GM23338 (cell line): ENCODE measurements around the gene MGLL. TPM values are rescaled to one million over a fixed set of nuclear protein-coding genes. Genes with fewer than 3 reads are reported as not detected.
A peak's percentile ranks its signal among the peaks of the same experiment; 100 is the strongest.

Source experiments
- ATAC-seq: fragments of 200-7000 bp; cut with Tn5 transposase; 3 replicates; pipeline ENCODE4 v1.9.1; 2020
- DNase-seq: peaks from one replicate; pipeline ENCODE4 v3.0.0-alpha.2; 2015; ENCODE audit warnings: low spot score
- H2AFZ ChIP-seq: fragments of 200-600 bp; sonication (generic); 2 replicates; pipeline ENCODE4 v1.8.0; 2016; ENCODE audit warnings: antibody characterized with exemption, mild to moderate bottlenecking, moderate library complexity
- H3F3A ChIP-seq: fragments of 200-600 bp; sonication (generic); replicated peaks from 2 replicates; pipeline ENCODE4 v1.8.0; 2017; ENCODE audit warnings: antibody characterized with exemption, mixed run types, low read depth
- H3K27ac ChIP-seq: fragments of 200-600 bp; sonication (generic); 2 replicates; pipeline ENCODE4 v1.6.1; 2016; ENCODE audit warnings: low read depth
- H3K27me3 ChIP-seq: fragments of 200-600 bp; sonication (generic); 2 replicates; pipeline ENCODE4 v1.8.0; 2016; ENCODE audit warnings: mild to moderate bottlenecking, mixed run types, moderate library complexity; ENCODE audit not compliant: insufficient read depth
- H3K36me3 ChIP-seq: fragments of 200-600 bp; sonication (generic); 2 replicates; pipeline ENCODE4 v1.8.0; 2016; ENCODE audit warnings: mild to moderate bottlenecking; ENCODE audit not compliant: insufficient read depth
- H3K4me1 ChIP-seq: fragments of 200-600 bp; sonication (generic); 2 replicates; pipeline ENCODE4 v1.8.0; 2016; ENCODE audit warnings: mild to moderate bottlenecking, moderate library complexity; ENCODE audit not compliant: insufficient read depth
- H3K4me2 ChIP-seq: fragments of 200-600 bp; sonication (generic); 2 replicates; pipeline ENCODE4 v1.7.1; 2017; ENCODE audit warnings: mixed run types
- H3K4me3 ChIP-seq: fragments of 200-600 bp; sonication (generic); 2 replicates; pipeline ENCODE4 v1.6.1; 2016; ENCODE audit warnings: mixed run types
- H3K79me2 ChIP-seq: fragments of 200-600 bp; sonication (generic); replicated peaks from 2 replicates; pipeline ENCODE4 v1.8.0; 2017; ENCODE audit warnings: mild to moderate bottlenecking; ENCODE audit not compliant: insufficient read depth
- H3K9me2 ChIP-seq: fragments of 200-600 bp; sonication (generic); 2 replicates; pipeline ENCODE4 v1.8.0; 2017; ENCODE audit not compliant: insufficient read depth
- H4K20me1 ChIP-seq: fragments of 200-600 bp; sonication (generic); replicated peaks from 2 replicates; pipeline ENCODE4 v1.8.0; 2017; ENCODE audit warnings: mild to moderate bottlenecking; ENCODE audit not compliant: insufficient read depth
- H3K27ac Mint-ChIP-seq: 2 replicates; pipeline ENCODE4 v1.8.0; 2020; ENCODE audit warnings: inconsistent platforms, mild to moderate bottlenecking, moderate library complexity, mixed read lengths
- H3K27me3 Mint-ChIP-seq: 3 replicates; pipeline ENCODE4 v1.8.0; 2022; ENCODE audit warnings: low read depth, mild to moderate bottlenecking, moderate library complexity, mixed read lengths, inconsistent platforms; ENCODE audit not compliant: insufficient read depth, poor library complexity
- H3K36me3 Mint-ChIP-seq: 3 replicates; pipeline ENCODE4 v1.8.0; 2021; ENCODE audit warnings: low read depth, mild to moderate bottlenecking, inconsistent platforms, moderate library complexity, mixed read lengths
- H3K4me1 Mint-ChIP-seq: 3 replicates; pipeline ENCODE4 v1.8.0; 2020; ENCODE audit warnings: mild to moderate bottlenecking, inconsistent platforms, mixed read lengths
- H3K4me3 Mint-ChIP-seq: 3 replicates; pipeline ENCODE4 v1.8.0; 2021; ENCODE audit warnings: moderate library complexity, mild to moderate bottlenecking, inconsistent platforms, mixed read lengths
- H3K9me3 Mint-ChIP-seq: 3 replicates; pipeline ENCODE4 v1.8.0; 2020; ENCODE audit warnings: moderate library complexity, mild to moderate bottlenecking, inconsistent platforms, mixed read lengths
- EZH2 ChIP-seq: fragments of 200-600 bp; sonication (generic); IDR thresholded peaks from one replicate; pipeline ENCODE4 v1.8.0; 2017; ENCODE audit warnings: antibody characterized with exemption, mild to moderate bottlenecking, low read depth; ENCODE audit not compliant: unreplicated experiment
- JUNB ChIP-seq: IDR thresholded peaks from one replicate; pipeline ENCODE4 v1.6.1; 2016; ENCODE audit warnings: antibody characterized with exemption; ENCODE audit not compliant: unreplicated experiment
- NANOG ChIP-seq: IDR thresholded peaks from 2 replicates; pipeline ENCODE4 v1.6.1; 2016; ENCODE audit warnings: antibody characterized with exemption, borderline replicate concordance
- POLR2AphosphoS5 ChIP-seq: IDR thresholded peaks from 2 replicates; pipeline ENCODE4 v1.6.1; 2016; ENCODE audit warnings: antibody characterized with exemption, low read depth
- ZNF114 ChIP-seq: fragments of 250-450 bp; sonication (Bioruptor Pico); IDR thresholded peaks from 2 replicates; pipeline ENCODE4 v1.5.0; 2020; ENCODE audit warnings: mild to moderate bottlenecking, moderate library complexity
- ZNF331 ChIP-seq: fragments of 250-450 bp; sonication (Bioruptor Pico); IDR thresholded peaks from 2 replicates; pipeline ENCODE4 v1.5.0; 2020; ENCODE audit warnings: low read depth, mild to moderate bottlenecking, moderate library complexity
- polyA plus RNA-seq: library from polyadenylated mRNA; unstranded; fragments of >200 nt; fragmentation: Nextera tagmentation; extraction: Ambion mirVana; gene quantifications from 2 replicates; pipeline ENCODE4 v1.2.1, GENCODE V29; 2016
- total RNA-seq: library from RNA; depleted of rRNA; stranded (reverse); fragments of >200 nt; shearing (Covaris generic); gene quantifications from 2 replicates; pipeline ENCODE4 v1.2.3, GENCODE V29; 2014
- TF ChIP-seq, protein P1 (sequence below): IDR thresholded peaks from 2 replicates; pipeline ENCODE4 v1.6.1; 2016; ENCODE audit warnings: antibody characterized with exemption
- TF ChIP-seq, protein P2 (sequence below), 2 experiments: fragments of 200-600 bp in 1 of 2; sonication (generic) in 1 of 2; conservative IDR thresholded peaks; 2 replicates each; pipeline versions ENCODE4 v1.5.1 to v1.6.1; 2016 to 2017; ENCODE audit warnings: antibody characterized with exemption in 2 of 2, low read depth in 2 of 2, mild to moderate bottlenecking in 2 of 2, moderate library complexity in 1 of 2
- TF ChIP-seq, protein P3 (sequence below): IDR thresholded peaks from one replicate; pipeline ENCODE4 v1.6.1; 2018; ENCODE audit warnings: antibody characterized with exemption; ENCODE audit not compliant: unreplicated experiment

MGLL gene
- total and polyA plus RNA-seq, 2 experiments from 2014 or later = 0.71 to 0.83 TPM

DNA sequence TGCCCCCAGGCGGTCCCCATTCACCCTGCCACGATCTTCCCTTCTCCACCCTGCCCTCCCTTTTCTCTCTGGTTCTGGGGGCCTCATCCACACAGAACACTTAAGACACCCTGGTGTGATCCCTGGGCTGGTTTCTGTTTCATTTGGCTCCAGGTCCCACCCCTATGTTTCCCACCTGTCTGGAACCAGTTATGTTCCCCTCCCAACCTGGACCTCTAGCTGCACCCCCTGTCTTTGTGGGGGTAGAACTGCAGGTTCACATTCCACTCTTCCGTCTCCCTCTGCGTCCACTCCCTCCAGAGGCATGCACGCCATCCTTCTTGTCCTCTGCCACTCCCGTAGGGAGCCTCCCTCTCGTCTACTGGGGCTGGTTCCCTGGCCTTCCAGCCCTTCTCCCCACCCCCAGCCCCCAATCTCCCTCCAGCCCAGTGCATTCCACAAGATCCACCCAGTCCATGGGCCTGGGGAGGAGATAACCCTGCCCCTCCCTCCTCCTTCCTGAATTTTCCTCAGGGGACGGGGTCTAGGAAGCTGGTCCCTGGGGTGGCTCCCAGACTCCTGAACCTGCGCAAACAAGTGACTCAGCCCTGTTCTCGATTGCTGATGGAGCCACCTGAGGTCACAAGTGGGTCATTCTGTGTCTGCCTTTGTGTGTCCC lies 75.8 kb downstream of the MGLL start:
- Histone ChIP-seq H2AFZ (no peak overlapping the region), H3K79me2 (no peaks in the 10 kb centered on the region), H4K20me1 (no peaks in the 10 kb centered on the region), H3K9me2 (no peaks in the 10 kb centered on the region), H3K27me3 (no peaks in the 10 kb centered on the region), H3K4me2 (no peak overlapping the region), H3F3A (no peaks in the 10 kb centered on the region), H3K27ac (no peak overlapping the region), H3K36me3 (no peaks in the 10 kb centered on the region), H3K4me3 (no peak overlapping the region), H3K4me1 (no peaks in the 10 kb centered on the region)
- Mint-ChIP-seq H3K4me1 (peaks cover 11% of the 10 kb centered on the region), H3K36me3 (no peaks in the 10 kb centered on the region), H3K27me3 (peaks cover 6% of the 10 kb centered on the region), H3K27ac (no peak overlapping the region), H3K4me3 (no peak overlapping the region), H3K9me3 (no peaks in the 10 kb centered on the region; the same call in 2 of the 3 replicates)
- ATAC-seq (peak; percentile 61), DNase-seq (no peak)
- TF ChIP-seq, protein P1, sequence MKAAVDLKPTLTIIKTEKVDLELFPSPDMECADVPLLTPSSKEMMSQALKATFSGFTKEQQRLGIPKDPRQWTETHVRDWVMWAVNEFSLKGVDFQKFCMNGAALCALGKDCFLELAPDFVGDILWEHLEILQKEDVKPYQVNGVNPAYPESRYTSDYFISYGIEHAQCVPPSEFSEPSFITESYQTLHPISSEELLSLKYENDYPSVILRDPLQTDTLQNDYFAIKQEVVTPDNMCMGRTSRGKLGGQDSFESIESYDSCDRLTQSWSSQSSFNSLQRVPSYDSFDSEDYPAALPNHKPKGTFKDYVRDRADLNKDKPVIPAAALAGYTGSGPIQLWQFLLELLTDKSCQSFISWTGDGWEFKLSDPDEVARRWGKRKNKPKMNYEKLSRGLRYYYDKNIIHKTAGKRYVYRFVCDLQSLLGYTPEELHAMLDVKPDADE = no peak
- TF ChIP-seq, protein P2, sequence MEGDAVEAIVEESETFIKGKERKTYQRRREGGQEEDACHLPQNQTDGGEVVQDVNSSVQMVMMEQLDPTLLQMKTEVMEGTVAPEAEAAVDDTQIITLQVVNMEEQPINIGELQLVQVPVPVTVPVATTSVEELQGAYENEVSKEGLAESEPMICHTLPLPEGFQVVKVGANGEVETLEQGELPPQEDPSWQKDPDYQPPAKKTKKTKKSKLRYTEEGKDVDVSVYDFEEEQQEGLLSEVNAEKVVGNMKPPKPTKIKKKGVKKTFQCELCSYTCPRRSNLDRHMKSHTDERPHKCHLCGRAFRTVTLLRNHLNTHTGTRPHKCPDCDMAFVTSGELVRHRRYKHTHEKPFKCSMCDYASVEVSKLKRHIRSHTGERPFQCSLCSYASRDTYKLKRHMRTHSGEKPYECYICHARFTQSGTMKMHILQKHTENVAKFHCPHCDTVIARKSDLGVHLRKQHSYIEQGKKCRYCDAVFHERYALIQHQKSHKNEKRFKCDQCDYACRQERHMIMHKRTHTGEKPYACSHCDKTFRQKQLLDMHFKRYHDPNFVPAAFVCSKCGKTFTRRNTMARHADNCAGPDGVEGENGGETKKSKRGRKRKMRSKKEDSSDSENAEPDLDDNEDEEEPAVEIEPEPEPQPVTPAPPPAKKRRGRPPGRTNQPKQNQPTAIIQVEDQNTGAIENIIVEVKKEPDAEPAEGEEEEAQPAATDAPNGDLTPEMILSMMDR (conservative IDR thresholded peaks at IDR 0.05; ENCODE audit: low read depth in 2 of 2) = peak; percentile 39 to 43

DNA sequence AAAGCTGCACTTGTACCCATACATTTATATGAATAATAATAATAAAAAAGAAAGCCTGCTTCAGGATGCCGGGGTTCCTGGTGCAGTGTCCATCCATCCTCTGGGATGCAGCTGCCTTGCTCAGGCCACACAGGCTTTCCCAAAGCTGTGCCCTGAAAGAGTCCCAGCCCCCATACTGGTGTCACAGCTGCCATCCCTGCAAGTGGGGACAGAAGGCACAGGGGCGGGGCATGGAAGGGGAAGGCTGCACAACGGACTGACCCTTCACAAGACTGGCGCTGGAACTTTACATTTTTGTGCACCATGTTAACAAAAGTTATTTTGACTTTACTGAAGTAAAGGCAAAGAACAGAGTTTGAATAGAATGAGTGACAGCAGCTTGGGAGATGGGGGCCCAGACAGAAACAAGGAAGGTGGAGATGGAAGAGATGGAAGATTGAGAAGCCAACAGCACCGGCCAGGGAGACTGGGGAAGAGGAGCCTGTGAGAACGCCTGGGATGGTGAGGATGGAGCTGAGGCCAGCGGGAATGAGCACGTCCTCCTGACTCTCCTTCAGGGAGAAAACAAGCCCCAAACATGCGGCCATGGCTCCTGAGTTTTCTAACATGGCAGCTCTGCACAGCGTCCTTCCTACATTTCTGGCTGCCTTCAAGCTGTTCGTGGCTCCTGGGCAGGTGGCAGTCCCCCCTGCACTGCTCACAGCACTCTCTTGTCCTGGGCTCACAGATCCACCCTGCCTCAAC lies 76.5 kb downstream of the MGLL start:
- H3K4me1 ChIP-seq = no peaks in the 10 kb centered on the region
- H4K20me1 ChIP-seq = no peaks in the 10 kb centered on the region
- no peaks in the 10 kb centered on the region for H3K36me3 ChIP-seq
- Mint-ChIP-seq H3K9me3 (no peaks in the 10 kb centered on the region; the same call in 2 of the 3 replicates), H3K27ac (no peak overlapping the region), H3K27me3 (peaks cover 6% of the 10 kb centered on the region), H3K36me3 (no peaks in the 10 kb centered on the region), H3K4me3 (no peak overlapping the region), H3K4me1 (peaks cover 11% of the 10 kb centered on the region)
- H3K4me2 ChIP-seq = no peak overlapping the region
- no peaks in the 10 kb centered on the region for H3K27me3 ChIP-seq
- H3K9me2 ChIP-seq = no peaks in the 10 kb centered on the region
- H3K4me3 ChIP-seq = no peak overlapping the region
- no peak overlapping the region for H2AFZ ChIP-seq
- no peak overlapping the region for H3K27ac ChIP-seq
- ATAC-seq (no peak), DNase-seq (no peak)
- H3F3A ChIP-seq = no peaks in the 10 kb centered on the region
- no peaks in the 10 kb centered on the region for H3K79me2 ChIP-seq
- TF ChIP-seq, protein P1 = no peak
- TF ChIP-seq POLR2AphosphoS5 (no peak), EZH2 (no peak), JUNB (no peak), ZNF331 (CRISPR knock-in tag) (no peak), NANOG (no peak), ZNF114 (CRISPR knock-in tag) (no peak)
- TF ChIP-seq, protein P2 (conservative IDR thresholded peaks at IDR 0.05; ENCODE audit: low read depth in 2 of 2) = no peak
- TF ChIP-seq, protein P3, sequence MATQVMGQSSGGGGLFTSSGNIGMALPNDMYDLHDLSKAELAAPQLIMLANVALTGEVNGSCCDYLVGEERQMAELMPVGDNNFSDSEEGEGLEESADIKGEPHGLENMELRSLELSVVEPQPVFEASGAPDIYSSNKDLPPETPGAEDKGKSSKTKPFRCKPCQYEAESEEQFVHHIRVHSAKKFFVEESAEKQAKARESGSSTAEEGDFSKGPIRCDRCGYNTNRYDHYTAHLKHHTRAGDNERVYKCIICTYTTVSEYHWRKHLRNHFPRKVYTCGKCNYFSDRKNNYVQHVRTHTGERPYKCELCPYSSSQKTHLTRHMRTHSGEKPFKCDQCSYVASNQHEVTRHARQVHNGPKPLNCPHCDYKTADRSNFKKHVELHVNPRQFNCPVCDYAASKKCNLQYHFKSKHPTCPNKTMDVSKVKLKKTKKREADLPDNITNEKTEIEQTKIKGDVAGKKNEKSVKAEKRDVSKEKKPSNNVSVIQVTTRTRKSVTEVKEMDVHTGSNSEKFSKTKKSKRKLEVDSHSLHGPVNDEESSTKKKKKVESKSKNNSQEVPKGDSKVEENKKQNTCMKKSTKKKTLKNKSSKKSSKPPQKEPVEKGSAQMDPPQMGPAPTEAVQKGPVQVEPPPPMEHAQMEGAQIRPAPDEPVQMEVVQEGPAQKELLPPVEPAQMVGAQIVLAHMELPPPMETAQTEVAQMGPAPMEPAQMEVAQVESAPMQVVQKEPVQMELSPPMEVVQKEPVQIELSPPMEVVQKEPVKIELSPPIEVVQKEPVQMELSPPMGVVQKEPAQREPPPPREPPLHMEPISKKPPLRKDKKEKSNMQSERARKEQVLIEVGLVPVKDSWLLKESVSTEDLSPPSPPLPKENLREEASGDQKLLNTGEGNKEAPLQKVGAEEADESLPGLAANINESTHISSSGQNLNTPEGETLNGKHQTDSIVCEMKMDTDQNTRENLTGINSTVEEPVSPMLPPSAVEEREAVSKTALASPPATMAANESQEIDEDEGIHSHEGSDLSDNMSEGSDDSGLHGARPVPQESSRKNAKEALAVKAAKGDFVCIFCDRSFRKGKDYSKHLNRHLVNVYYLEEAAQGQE = no peak
